ENCODE results near the gene RNF41. TPM values are rescaled to one million over a fixed set of nuclear protein-coding genes. Genes with fewer than 3 reads are reported as not detected.

The RNF41 gene
- total RNA-seq, 6 experiments from 2014 or later, result 10.6 to 23.0 (median 12.3) TPM

- Histone ChIP-seq H3K36me3 (peaks cover 7 to 51% (median 24%) of the 10 kb centered on the region in 4 donors), H3K27ac (peak overlapping the region; percentile 89 to 98 (median 97)), H3K9me3 (no peaks in the 10 kb centered on the region), H3K4me3 (peak overlapping the region; percentile 66 to 87 (median 85)), H3K4me1 (peaks cover 0 to 34% (median 6%) of the 10 kb centered on the region in 4 donors), H3K27me3 (no peaks in the 10 kb centered on the region)
- TF ChIP-seq POLR2A (IDR thresholded peaks at IDR 0.05) (no peak), CTCF (IDR thresholded peaks at IDR 0.05) (no peak)
- WGBS (ENCODE audit: insufficient coverage, low coverage, low lambda C conversion rate, missing lambda C conversion rate), result 38% methylated on average over 5 of the region's 7 CpGs
- peak in 3 of 4 donors; percentile 3 to 21 (median 7) for ATAC-seq
- intact Hi-C loops (cut with DNase I), result no loop called here
- DNase-seq, result no peak
These were observed 61.4 kb downstream of the RNF41 start for GRCh38 chr12:56160193-56160763.

GRCh38 chr12:56159482-56160192 is 62.1 kb downstream of the RNF41 start:
- intact Hi-C loops (cut with DNase I), result no loop called here
- ATAC-seq, result no peak
- H3K4me3 ChIP-seq, result peak overlapping the region; percentile 66 to 87 (median 85)
- H3K27me3 ChIP-seq, result no peaks in the 10 kb centered on the region
- peaks cover 7 to 46% (median 24%) of the 10 kb centered on the region in 4 donors for H3K36me3 ChIP-seq
- H3K9me3 ChIP-seq, result no peaks in the 10 kb centered on the region
- peak overlapping the region; percentile 89 to 98 (median 97) for H3K27ac ChIP-seq
- no peak for TF ChIP-seq CTCF (IDR thresholded peaks at IDR 0.05)
- no peak for TF ChIP-seq POLR2A (IDR thresholded peaks at IDR 0.05)
- peaks cover 0 to 40% (median 8%) of the 10 kb centered on the region in 4 donors for H3K4me1 ChIP-seq
- DNase-seq, result no peak
- 46% methylated on average over 6 of the region's 8 CpGs for WGBS (ENCODE audit: insufficient coverage, low coverage, low lambda C conversion rate, missing lambda C conversion rate)

- DNase-seq (peak; percentile 67 to 76 (median 69)), ATAC-seq (peak; percentile 27 to 58 (median 44))
- TF ChIP-seq POLR2A (IDR thresholded peaks at IDR 0.05) (peak; percentile 24), CTCF (IDR thresholded peaks at IDR 0.05) (no peak)
- Histone ChIP-seq H3K27me3 (no peaks in the 10 kb centered on the region), H3K4me1 (peaks cover 0 to 41% (median 8%) of the 10 kb centered on the region in 4 donors), H3K36me3 (peaks cover 7 to 43% (median 23%) of the 10 kb centered on the region in 4 donors), H3K9me3 (no peaks in the 10 kb centered on the region), H3K4me3 (peak overlapping the region; percentile 66 to 87 (median 85)), H3K27ac (peak overlapping the region; percentile 89 to 98 (median 97))
- WGBS (ENCODE audit: insufficient coverage, low coverage, low lambda C conversion rate, missing lambda C conversion rate), result 0% methylated on average over 3 of the region's 6 CpGs
- intact Hi-C loops (cut with DNase I), result no loop called here
These were observed 62.7 kb downstream of the RNF41 start for GRCh38 chr12:56158926-56159461.

- DNase-seq (peak; percentile 93 to 98 (median 95)), ATAC-seq (peak; percentile 85 to 88 (median 87))
- H3K4me1 ChIP-seq, result peaks cover 0 to 42% (median 8%) of the 10 kb centered on the region in 4 donors
- peak within 1 kb of the TSS; percentile 89 to 98 (median 97) for H3K27ac ChIP-seq
- peaks cover 7 to 37% (median 20%) of the 10 kb centered on the region in 4 donors for H3K36me3 ChIP-seq
- H3K4me3 ChIP-seq, result peak within 1 kb of the TSS; percentile 66 to 87 (median 85)
- TF ChIP-seq CTCF (IDR thresholded peaks at IDR 0.05), result no peak
- peak; percentile 97 for TF ChIP-seq POLR2A (IDR thresholded peaks at IDR 0.05)
- WGBS (ENCODE audit: insufficient coverage, low coverage, low lambda C conversion rate, missing lambda C conversion rate), result 1% methylated on average over 20 of the region's 30 CpGs
- H3K27me3 ChIP-seq, result no peaks in the 10 kb centered on the region
- H3K9me3 ChIP-seq, result no peaks in the 10 kb centered on the region
- intact Hi-C loops (cut with DNase I), result no loop called here
These were observed 63.4 kb downstream of the RNF41 start, which contains the start of gene MYL6 for GRCh38 chr12:56158029-56158925. MYL6 (plus strand) TSS chr12:56158359; CDS start chr12:56158402, 43 bp downstream.

All from right lobe of liver (tissue), 6 donors.